Measurements from ENCODE around the gene FREY1. TPM values are rescaled to one million over a fixed set of nuclear protein-coding genes. Genes with fewer than 3 reads are reported as not detected.

FREY1 gene
- total and polyA plus RNA-seq, 9 of the 15 experiments (the other 6 are each of a cell fraction or from before 2014, with no cell fraction given) = 0.25 to 1.5 (median 1.1) TPM; not detected in 5

- no peak for TF ChIP-seq ETS1 (conservative IDR thresholded peaks at IDR 0.05; ENCODE audit: control insufficient read depth, low read depth, low read length)
- TF ChIP-seq E2F3 (CRISPR knock-in tag; IDR thresholded peaks at IDR 0.05) = no peak
- TF ChIP-seq ZNF785 (CRISPR knock-in tag; IDR thresholded peaks at IDR 0.05) = no peak
- no peak for TF ChIP-seq CHD4 (IDR thresholded peaks at IDR 0.05; ENCODE audit: insufficient read depth, insufficient replicate concordance, low read depth, low read length, poor library complexity, severe bottlenecking)
- no peak for TF ChIP-seq ATF1 (CRISPR knock-in tag; IDR thresholded peaks at IDR 0.05)
- TF ChIP-seq ATF1 (tag; IDR thresholded peaks at IDR 0.05) = 0 out of 2 replicates have a peak, but pooled peaks have one; percentile 31
- TF ChIP-seq MITF (IDR thresholded peaks at IDR 0.05) = no peak
- TF ChIP-seq CTCF (IDR thresholded peaks at IDR 0.05 in 2 of 3, conservative IDR thresholded peaks at IDR 0.05 in 1 of 3; ENCODE audit: insufficient read depth in 2 of 3, low read depth in 1 of 3, low read length in 3 of 3) = no peak
- TF ChIP-seq TFAP4 (CRISPR knock-in tag; IDR thresholded peaks at IDR 0.05; ENCODE audit: borderline replicate concordance) = 0 out of 2 replicates have a peak, but pooled peaks have one; percentile 32
- TF ChIP-seq ZNF347 (CRISPR knock-in tag; IDR thresholded peaks at IDR 0.05; ENCODE audit: low read depth) = no peak
- TF ChIP-seq C11orf30 (IDR thresholded peaks at IDR 0.05; ENCODE audit: low read depth) = peak; percentile 78
- TF ChIP-seq ATF2 (CRISPR knock-in tag; IDR thresholded peaks at IDR 0.05) = no peak
- peak; percentile 64 for TF ChIP-seq CBFA2T2 (conservative IDR thresholded peaks at IDR 0.05)
- no peak for TF ChIP-seq KDM5B (IDR thresholded peaks at IDR 0.05; ENCODE audit: insufficient replicate concordance, low read depth, low read length)
- no peak for TF ChIP-seq NELFE (IDR thresholded peaks at IDR 0.05; ENCODE audit: insufficient read depth, insufficient read length)
- no peak for TF ChIP-seq ZC3H11A (IDR thresholded peaks at IDR 0.05; ENCODE audit: low read depth, low read length)
- TF ChIP-seq SMAD2 (IDR thresholded peaks at IDR 0.05; ENCODE audit: low read depth, low read length) = no peak
- no peak for TF ChIP-seq FOXJ2 (tag; IDR thresholded peaks at IDR 0.05)
- TF ChIP-seq POLR2AphosphoS5 (IDR thresholded peaks at IDR 0.05; ENCODE audit: control insufficient read depth, insufficient read depth, low read depth, low read length) = 0 out of 2 replicates have a peak, but pooled peaks have one; percentile 38
These were observed 27.0 kb downstream of the FREY1 start (continued) for GRCh38 chr11:45879803-45880686.

All from K562 (cell line).